ENCODE results near the gene RANBP3. TPM values are rescaled to one million over a fixed set of nuclear protein-coding genes. Genes with fewer than 3 reads are reported as not detected.

Gene RANBP3
- total RNA-seq, 4 donors from 2014 or later: 55.6 to 85.0 (median 78.0) TPM

DNA sequence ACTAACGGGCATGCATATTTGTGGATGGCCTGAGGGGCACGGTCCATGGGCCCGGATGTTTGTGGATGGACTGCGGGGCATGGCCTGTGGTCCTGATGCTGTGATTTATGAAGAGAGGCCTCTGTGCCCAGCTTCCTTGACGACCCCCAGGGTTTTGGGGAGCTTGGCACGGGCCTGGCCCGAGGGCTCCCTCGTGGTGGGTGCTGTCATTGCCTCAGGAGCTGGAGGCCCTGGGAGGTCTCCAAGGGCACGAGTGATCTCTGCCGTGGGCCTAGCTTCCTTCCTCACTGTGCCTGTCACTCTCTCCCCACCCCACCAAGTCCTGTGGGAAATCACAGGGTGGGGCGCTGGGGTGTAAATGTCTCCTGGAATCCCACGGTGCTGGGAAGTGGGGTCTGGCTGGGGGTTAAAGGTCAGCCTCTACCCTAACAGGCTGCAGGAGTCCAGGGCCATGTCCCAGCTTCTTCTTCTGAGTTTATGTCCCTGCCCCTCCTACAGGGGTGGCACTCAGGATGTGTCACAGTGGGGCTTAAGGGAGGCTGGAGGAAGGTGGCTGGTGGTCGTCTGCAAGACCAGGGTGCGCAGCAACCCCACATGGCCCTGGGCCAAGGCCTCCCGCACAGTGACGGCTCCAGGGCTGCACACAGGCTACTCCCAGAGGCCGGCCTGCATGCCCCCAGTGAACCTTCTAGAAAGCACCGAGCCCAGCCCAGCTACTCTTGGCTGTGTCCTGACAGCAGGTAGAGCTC is 27.6 kb upstream of the RANBP3 start:
- H3K4me1 ChIP-seq: no peaks in the 10 kb centered on the region
- H3K9me3 ChIP-seq: no peaks in the 10 kb centered on the region
- no peak overlapping the region for H3K4me3 ChIP-seq
- peaks cover 84% of the 10 kb centered on the region for H3K36me3 ChIP-seq
- no peak overlapping the region for H3K27ac ChIP-seq
- WGBS: 83% methylated on average over 7 of the region's 18 CpGs
- no peak for DNase-seq (ENCODE audit: low spot score in 2 of 2)
- no peaks in the 10 kb centered on the region for H3K27me3 ChIP-seq
- TF ChIP-seq, protein P1, sequence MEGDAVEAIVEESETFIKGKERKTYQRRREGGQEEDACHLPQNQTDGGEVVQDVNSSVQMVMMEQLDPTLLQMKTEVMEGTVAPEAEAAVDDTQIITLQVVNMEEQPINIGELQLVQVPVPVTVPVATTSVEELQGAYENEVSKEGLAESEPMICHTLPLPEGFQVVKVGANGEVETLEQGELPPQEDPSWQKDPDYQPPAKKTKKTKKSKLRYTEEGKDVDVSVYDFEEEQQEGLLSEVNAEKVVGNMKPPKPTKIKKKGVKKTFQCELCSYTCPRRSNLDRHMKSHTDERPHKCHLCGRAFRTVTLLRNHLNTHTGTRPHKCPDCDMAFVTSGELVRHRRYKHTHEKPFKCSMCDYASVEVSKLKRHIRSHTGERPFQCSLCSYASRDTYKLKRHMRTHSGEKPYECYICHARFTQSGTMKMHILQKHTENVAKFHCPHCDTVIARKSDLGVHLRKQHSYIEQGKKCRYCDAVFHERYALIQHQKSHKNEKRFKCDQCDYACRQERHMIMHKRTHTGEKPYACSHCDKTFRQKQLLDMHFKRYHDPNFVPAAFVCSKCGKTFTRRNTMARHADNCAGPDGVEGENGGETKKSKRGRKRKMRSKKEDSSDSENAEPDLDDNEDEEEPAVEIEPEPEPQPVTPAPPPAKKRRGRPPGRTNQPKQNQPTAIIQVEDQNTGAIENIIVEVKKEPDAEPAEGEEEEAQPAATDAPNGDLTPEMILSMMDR (IDR thresholded peaks at IDR 0.05): no peak
- no peak for TF ChIP-seq POLR2AphosphoS5 (IDR thresholded peaks at IDR 0.05)
- TF ChIP-seq POLR2A (IDR thresholded peaks at IDR 0.05): no peak

DNA sequence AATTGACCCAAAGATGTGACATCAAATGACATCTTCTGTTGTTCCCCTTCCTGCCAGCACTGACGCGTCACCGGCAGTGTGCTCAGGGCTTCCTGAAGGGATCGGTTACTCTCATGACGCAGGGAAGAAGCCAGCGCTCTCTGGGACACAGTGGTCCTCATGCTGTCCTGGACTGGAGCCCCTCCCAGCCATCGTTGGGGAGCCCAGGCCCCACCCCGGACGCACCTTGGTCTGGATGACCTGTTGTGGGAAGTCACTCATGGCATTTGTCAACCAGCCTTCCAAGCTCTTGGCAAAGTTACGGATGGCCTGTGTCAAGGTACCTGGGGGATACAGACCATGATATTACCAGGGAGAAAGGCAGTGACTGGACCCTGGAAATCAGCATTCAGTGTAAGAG is 26.0 kb upstream of the RANBP3 start:
- Histone ChIP-seq H3K9me3 (no peaks in the 10 kb centered on the region), H3K36me3 (peaks cover 83% of the 10 kb centered on the region), H3K4me3 (no peak overlapping the region), H3K27me3 (no peaks in the 10 kb centered on the region), H3K4me1 (no peaks in the 10 kb centered on the region), H3K27ac (no peak overlapping the region)
- TF ChIP-seq, protein P1 (IDR thresholded peaks at IDR 0.05): no peak
- TF ChIP-seq POLR2AphosphoS5 (IDR thresholded peaks at IDR 0.05): no peak
- no peak for TF ChIP-seq EP300 (IDR thresholded peaks at IDR 0.05)
- TF ChIP-seq POLR2A (IDR thresholded peaks at IDR 0.05): no peak
- WGBS: 85% methylated on average over 10 of the region's 10 CpGs
- DNase-seq (ENCODE audit: low spot score in 2 of 2): no peak

DNA sequence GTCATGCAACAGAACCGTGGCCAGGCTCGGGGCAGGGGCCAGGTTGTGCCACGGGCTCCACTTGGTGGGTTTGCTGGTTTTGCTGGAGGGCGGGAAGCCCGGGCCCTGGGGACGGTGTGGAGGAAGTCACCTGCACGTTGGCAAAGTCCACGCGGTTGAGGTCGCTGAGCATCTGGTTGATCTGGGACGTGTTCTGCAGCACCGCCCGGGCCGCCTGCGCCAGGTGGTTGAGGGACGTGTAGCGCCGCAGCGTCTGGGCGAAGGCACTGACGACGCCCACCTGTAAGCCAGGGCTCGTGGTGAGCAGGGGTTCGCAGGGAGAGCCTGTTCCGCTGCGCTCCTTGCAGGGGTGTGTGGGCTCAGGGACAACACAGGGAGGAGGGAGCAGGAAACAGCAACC is 24.7 kb upstream of the RANBP3 start:
- no peak for TF ChIP-seq EP300 (IDR thresholded peaks at IDR 0.05)
- TF ChIP-seq POLR2A (IDR thresholded peaks at IDR 0.05): no peak
- no peak for TF ChIP-seq POLR2AphosphoS5 (IDR thresholded peaks at IDR 0.05)
- TF ChIP-seq, protein P1 (IDR thresholded peaks at IDR 0.05): no peak

DNA sequence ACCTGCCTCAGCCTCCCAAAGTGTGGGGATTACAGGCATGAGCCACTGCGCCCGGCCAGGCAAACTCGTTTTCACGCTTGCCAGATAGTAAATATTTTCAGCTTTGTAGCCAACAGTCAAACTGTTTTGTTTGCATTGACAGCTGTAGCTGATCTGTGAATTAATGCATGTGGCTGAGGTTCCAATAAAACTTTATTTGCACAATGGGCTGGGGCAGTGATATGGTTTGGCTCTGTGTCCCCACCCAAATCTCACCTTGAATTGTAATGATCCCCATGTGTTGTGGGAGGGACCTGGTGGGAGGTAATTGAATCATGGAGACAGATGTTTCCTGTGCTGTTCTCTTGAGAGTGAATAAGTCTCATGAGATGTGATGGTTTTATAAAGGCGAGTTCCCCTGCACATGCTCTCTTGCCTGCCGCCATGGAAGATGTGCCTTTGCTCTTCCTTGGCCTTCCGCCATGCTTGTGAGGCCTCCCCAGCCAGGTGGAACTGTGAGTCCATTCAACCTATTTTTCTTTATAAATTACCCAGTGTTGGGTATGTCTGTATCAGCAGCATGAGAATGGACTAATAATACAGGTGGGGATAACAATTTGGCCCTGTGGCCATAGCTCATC is 22.4 kb upstream of the RANBP3 start:
- TF ChIP-seq, protein P1 (IDR thresholded peaks at IDR 0.05): no peak
- TF ChIP-seq POLR2A (IDR thresholded peaks at IDR 0.05) (no peak), POLR2AphosphoS5 (IDR thresholded peaks at IDR 0.05) (no peak)
- Histone ChIP-seq H3K4me1 (no peaks in the 10 kb centered on the region), H3K4me3 (no peak overlapping the region), H3K9me3 (no peaks in the 10 kb centered on the region), H3K36me3 (peaks cover 95% of the 10 kb centered on the region), H3K27ac (no peak overlapping the region), H3K27me3 (no peaks in the 10 kb centered on the region)
- no peak for DNase-seq (ENCODE audit: low spot score in 2 of 2)
- whole genome bisulfite sequencing: 74% methylated on average over 7 of the region's 7 CpGs

More for the DNA sequence above, 24.7 kb upstream of the RANBP3 start:
- Histone ChIP-seq H3K9me3 (no peaks in the 10 kb centered on the region), H3K27me3 (no peaks in the 10 kb centered on the region), H3K4me1 (no peaks in the 10 kb centered on the region), H3K27ac (no peak overlapping the region), H3K36me3 (peaks cover 90% of the 10 kb centered on the region), H3K4me3 (no peak overlapping the region)
- DNase-seq (ENCODE audit: low spot score in 2 of 2): no peak
- 93% methylated on average over 26 of the region's 26 CpGs for WGBS

DNA sequence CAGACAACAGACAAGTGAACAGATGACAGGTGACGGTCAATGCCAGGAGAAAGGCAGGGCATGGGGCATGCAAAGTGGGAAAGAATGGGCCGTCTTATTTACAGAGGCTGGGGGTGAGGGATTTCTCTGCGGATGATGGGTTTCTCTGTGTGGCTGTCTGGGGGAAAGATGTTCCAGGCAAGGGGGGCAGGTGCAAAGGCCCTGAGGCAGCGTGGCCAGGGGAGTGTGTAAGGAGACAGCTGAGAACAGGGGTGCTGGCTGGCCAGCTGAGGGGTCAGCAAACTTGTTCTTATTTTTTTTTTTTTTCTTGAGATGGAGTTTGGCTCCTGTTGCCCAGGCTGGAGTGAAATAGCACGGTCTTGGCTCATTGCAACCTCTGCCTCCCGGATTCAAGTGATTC is 21.8 kb upstream of the RANBP3 start:
- Histone ChIP-seq H3K27me3 (no peaks in the 10 kb centered on the region), H3K36me3 (peaks cover 94% of the 10 kb centered on the region), H3K27ac (no peak overlapping the region), H3K9me3 (no peaks in the 10 kb centered on the region), H3K4me3 (no peak overlapping the region), H3K4me1 (no peaks in the 10 kb centered on the region)
- DNase-seq (ENCODE audit: low spot score in 2 of 2): no peak
- TF ChIP-seq POLR2AphosphoS5 (IDR thresholded peaks at IDR 0.05) (no peak), POLR2A (IDR thresholded peaks at IDR 0.05) (no peak), EP300 (IDR thresholded peaks at IDR 0.05) (no peak)
- TF ChIP-seq, protein P1 (IDR thresholded peaks at IDR 0.05): no peak
- WGBS: 90% methylated on average over 6 of the region's 6 CpGs
